Peyer's patch (tissue), 4 donors: ENCODE results near the gene H6PD. TPM values are rescaled to one million over a fixed set of nuclear protein-coding genes. Genes with fewer than 3 reads are reported as not detected.

Experiments used
- DNase-seq, 3 donors: peaks; one replicate each; pipeline ENCODE4 v3.0.0-alpha.2; 2017 to 2019
- H3K27ac ChIP-seq, 4 donors: fragments of 200-600 bp; sonication (generic); one replicate each; pipeline ENCODE4 v1.5.1; 2016 to 2019
- H3K27me3 ChIP-seq, 2 donors: fragments of 200-600 bp; sonication (generic); one replicate each; pipeline ENCODE4 v1.5.1; 2019
- H3K36me3 ChIP-seq, 3 donors: fragments of 200-600 bp; sonication (generic); one replicate each; pipeline ENCODE4 v1.5.1; 2016 to 2019
- H3K4me1 ChIP-seq, 4 donors: fragments of 200-600 bp; sonication (generic); one replicate each; pipeline ENCODE4 v1.5.1; 2016 to 2019
- H3K4me3 ChIP-seq, 4 donors: fragments of 200-600 bp; sonication (generic); 1 replicate in 3 of 4; 2 replicates in 1 of 4; pipeline ENCODE4 v1.5.1; 2016 to 2019; ENCODE audit warnings: mild to moderate bottlenecking in 1 of 4
- H3K9me3 ChIP-seq, 4 donors: fragments of 200-600 bp; sonication (generic); one replicate each; pipeline ENCODE4 v1.5.1; 2016 to 2019; ENCODE audit warnings: mild to moderate bottlenecking in 1 of 4
- CTCF ChIP-seq, 6 experiments: fragments of 450-650 bp in 4 of 6; fragments of 200-600 bp in 2 of 6; sonication (generic) in 1 of 6; IDR thresholded peaks; one replicate each; pipeline ENCODE4 v1.5.1; 2017 to 2019; ENCODE audit warnings: antibody characterized with exemption in 6 of 6, mild to moderate bottlenecking in 3 of 6, moderate library complexity in 1 of 6
- POLR2A ChIP-seq, 2 donors: fragments of 450-650 bp; IDR thresholded peaks; one replicate each; pipeline ENCODE4 v1.5.1; 2017; ENCODE audit warnings: antibody characterized with exemption in 2 of 2, mild to moderate bottlenecking in 2 of 2, moderate library complexity in 2 of 2
- total RNA-seq, 4 donors: library from RNA; depleted of rRNA; stranded (reverse); fragments of >200 nt; gene quantifications; one replicate each; pipeline ENCODE4 v1.1.0, GENCODE V29; 2016

The H6PD gene
- total RNA-seq, 4 donors from 2014 or later: 23.1 to 72.9 (median 37.2) TPM

GRCh38 chr1:9202240-9202870, 32.2 kb upstream of the H6PD start:
- Histone ChIP-seq H3K4me3 (no peak overlapping the region), H3K27me3 (peaks cover 0 to 6% of the 10 kb centered on the region in 2 donors), H3K36me3 (no peaks in the 10 kb centered on the region), H3K9me3 (no peaks in the 10 kb centered on the region), H3K27ac (no peak overlapping the region), H3K4me1 (peaks cover 0 to 21% (median 2%) of the 10 kb centered on the region in 4 donors)
- no peak for TF ChIP-seq CTCF (IDR thresholded peaks at IDR 0.05)
- TF ChIP-seq POLR2A (IDR thresholded peaks at IDR 0.05): no peak
- DNase-seq: no peak

DNA sequence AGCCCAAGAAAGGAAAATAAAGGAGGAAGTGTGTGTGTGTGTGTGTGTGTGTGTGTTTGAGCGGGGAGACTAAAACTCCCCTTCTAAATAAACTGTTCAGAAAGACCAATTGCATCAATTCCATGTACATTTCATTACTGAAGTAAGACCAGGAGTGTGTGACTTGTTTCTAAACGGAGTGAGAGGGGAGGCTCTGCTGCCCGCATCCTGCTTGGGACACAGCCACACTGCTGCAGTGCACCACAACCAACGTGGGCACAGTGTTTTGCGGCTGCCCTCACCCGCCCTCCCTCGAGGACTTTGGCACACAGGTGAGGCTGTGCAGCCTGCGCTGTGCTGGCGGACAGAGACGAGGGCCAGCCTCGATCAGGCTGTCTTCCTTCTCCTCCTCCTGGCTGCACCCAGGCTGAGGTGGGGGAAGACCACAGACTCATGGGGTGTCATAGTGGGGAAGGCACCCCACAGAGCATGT, 31.0 kb upstream of the H6PD start:
- peaks cover 0 to 19% (median 1%) of the 10 kb centered on the region in 4 donors for H3K4me1 ChIP-seq
- DNase-seq: peak in 2 of 3 donors; percentile 62 to 65
- H3K36me3 ChIP-seq: no peaks in the 10 kb centered on the region
- H3K27ac ChIP-seq: no peak overlapping the region
- H3K9me3 ChIP-seq: no peaks in the 10 kb centered on the region
- TF ChIP-seq POLR2A (IDR thresholded peaks at IDR 0.05) (no peak), CTCF (IDR thresholded peaks at IDR 0.05) (no peak)
- peaks cover 0 to 6% of the 10 kb centered on the region in 2 donors for H3K27me3 ChIP-seq
- H3K4me3 ChIP-seq: no peak overlapping the region

DNA sequence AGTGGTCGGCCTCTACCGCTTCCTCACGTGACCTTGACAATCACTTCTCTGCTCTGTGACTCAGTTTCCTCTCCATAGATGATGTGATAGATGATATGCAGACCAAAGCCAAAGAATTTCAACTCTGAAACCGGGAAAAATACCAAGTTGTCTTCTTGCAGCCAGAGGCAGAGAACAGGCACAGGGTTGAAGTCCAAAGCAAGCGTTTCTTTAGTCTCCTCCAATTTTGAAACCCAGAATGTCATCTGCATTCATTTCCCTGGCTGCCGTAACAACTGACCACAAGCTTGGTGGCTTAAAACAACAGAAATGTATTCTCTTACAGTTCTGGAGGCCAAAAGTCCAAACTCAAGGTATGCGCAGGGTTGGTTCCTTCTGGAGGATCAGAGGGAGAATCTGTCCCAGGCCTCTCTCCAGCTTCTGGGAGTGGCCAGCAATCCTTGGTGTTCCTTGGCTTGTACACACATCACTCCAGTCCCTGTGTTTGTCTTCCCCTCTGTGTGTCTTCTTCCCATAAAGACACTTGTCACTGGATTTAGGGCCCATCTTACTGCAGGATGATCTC, 30.3 kb upstream of the H6PD start:
- DNase-seq: no peak
- Histone ChIP-seq H3K4me1 (peaks cover 0 to 18% (median 0%) of the 10 kb centered on the region in 4 donors), H3K27me3 (peaks cover 0 to 6% of the 10 kb centered on the region in 2 donors), H3K36me3 (no peaks in the 10 kb centered on the region), H3K9me3 (no peaks in the 10 kb centered on the region), H3K27ac (no peak overlapping the region), H3K4me3 (no peak overlapping the region)
- TF ChIP-seq CTCF (IDR thresholded peaks at IDR 0.05): no peak
- no peak for TF ChIP-seq POLR2A (IDR thresholded peaks at IDR 0.05)

- no peaks in the 10 kb centered on the region for H3K9me3 ChIP-seq
- TF ChIP-seq CTCF (IDR thresholded peaks at IDR 0.05) (no peak), POLR2A (IDR thresholded peaks at IDR 0.05) (no peak)
- no peak for DNase-seq
- peaks cover 0 to 7% (median 0%) of the 10 kb centered on the region in 4 donors for H3K4me1 ChIP-seq
- H3K27ac ChIP-seq: no peak overlapping the region
- H3K36me3 ChIP-seq: no peaks in the 10 kb centered on the region
- H3K27me3 ChIP-seq: peaks cover 0 to 6% of the 10 kb centered on the region in 2 donors
- H3K4me3 ChIP-seq: no peak overlapping the region
These were observed 27.5 kb upstream of the H6PD start for GRCh38 chr1:9207086-9207485.

- Histone ChIP-seq H3K4me3 (no peak overlapping the region), H3K4me1 (peaks cover 0 to under 1% (median 0%) of the 10 kb centered on the region in 4 donors), H3K27me3 (peaks cover 0 to 3% of the 10 kb centered on the region in 2 donors), H3K27ac (no peak overlapping the region), H3K9me3 (no peaks in the 10 kb centered on the region), H3K36me3 (no peaks in the 10 kb centered on the region)
- TF ChIP-seq CTCF (IDR thresholded peaks at IDR 0.05) (no peak), POLR2A (IDR thresholded peaks at IDR 0.05) (no peak)
- DNase-seq: no peak
These were observed 26.9 kb upstream of the H6PD start for GRCh38 chr1:9207715-9208114.
